Thyroid gland (tissue), 4 donors: ENCODE data around the gene KCTD13.

Experiments used
- CTCF ChIP-seq, 6 experiments: fragments of 200-600 bp in 3 of 6; fragments of 450-650 bp in 3 of 6; sonication (generic) in 3 of 6; IDR thresholded peaks; one replicate each; pipeline ENCODE4 v1.5.1; 2016 to 2019; ENCODE audit warnings: antibody characterized with exemption in 6 of 6, mild to moderate bottlenecking in 2 of 6, inconsistent platforms in 1 of 6, moderate library complexity in 1 of 6
- POLR2A ChIP-seq, 2 donors: fragments of 450-650 bp; IDR thresholded peaks; one replicate each; pipeline ENCODE4 v1.6.1; 2017; ENCODE audit warnings: antibody characterized with exemption in 2 of 2, mild to moderate bottlenecking in 2 of 2, moderate library complexity in 1 of 2

GRCh38 chr16:29915590-29916247 lies 10.3 kb downstream of the KCTD13 start:
- TF ChIP-seq CTCF (IDR thresholded peaks at IDR 0.05) (no peak), POLR2A (IDR thresholded peaks at IDR 0.05) (no peak)
